Trophoblast cell (in vitro differentiated cells and primary cell): ENCODE measurements around the gene INA.

Experiments used
- DNase-seq, 2 donors: peaks; one replicate each; pipeline ENCODE4 v3.0.0-alpha.2; 2016
- H2AFZ ChIP-seq: 2 replicates; pipeline ENCODE4 v1.6.1; 2013; ENCODE audit warnings: low read length, moderate library complexity, mild to moderate bottlenecking; ENCODE audit not compliant: insufficient read depth, poor library complexity
- H2AK5ac ChIP-seq: 2 replicates; pipeline ENCODE4 v1.6.1; 2013; ENCODE audit warnings: mild to moderate bottlenecking, low read length
- H2BK120ac ChIP-seq: 2 replicates; pipeline ENCODE4 v1.6.1; 2013; ENCODE audit warnings: low read length, mild to moderate bottlenecking, moderate library complexity; ENCODE audit not compliant: insufficient read depth, poor library complexity
- H2BK12ac ChIP-seq: 2 replicates; pipeline ENCODE4 v1.6.1; 2013; ENCODE audit warnings: mild to moderate bottlenecking, low read length, moderate library complexity
- H2BK5ac ChIP-seq: 2 replicates; pipeline ENCODE4 v1.6.1; 2013; ENCODE audit warnings: low read length, low read depth, moderate library complexity, mild to moderate bottlenecking; ENCODE audit not compliant: poor library complexity
- H3K14ac ChIP-seq: 2 replicates; pipeline ENCODE4 v1.6.1; 2013; ENCODE audit warnings: mild to moderate bottlenecking, low read length
- H3K18ac ChIP-seq: 2 replicates; pipeline ENCODE4 v1.6.1; 2013; ENCODE audit warnings: mild to moderate bottlenecking, low read length
- H3K23ac ChIP-seq: 2 replicates; pipeline ENCODE4 v1.6.1; 2013; ENCODE audit warnings: low read length
- H3K27ac ChIP-seq: 2 replicates; pipeline ENCODE4 v1.5.1; 2013; ENCODE audit warnings: low read depth, mild to moderate bottlenecking, inconsistent platforms, low read length, moderate library complexity
- H3K27me3 ChIP-seq: 2 replicates; pipeline ENCODE4 v1.6.1; 2013; ENCODE audit warnings: inconsistent platforms, mild to moderate bottlenecking, low read length, moderate library complexity; ENCODE audit not compliant: insufficient read depth
- H3K36me3 ChIP-seq, 2 experiments: 1 replicate in 1 of 2; 2 replicates in 1 of 2; pipeline ENCODE4 v1.6.1; 2013; ENCODE audit warnings: low read length in 2 of 2, mild to moderate bottlenecking in 2 of 2, moderate library complexity in 1 of 2; ENCODE audit not compliant: insufficient read depth in 2 of 2, control insufficient read depth in 1 of 2
- H3K4ac ChIP-seq: 2 replicates; pipeline ENCODE4 v1.6.1; 2013; ENCODE audit warnings: low read depth, mild to moderate bottlenecking, low read length, moderate library complexity
- H3K4me1 ChIP-seq, 2 experiments: 1 replicate in 1 of 2; 2 replicates in 1 of 2; pipeline ENCODE4 v1.6.1; 2013; ENCODE audit warnings: low read length in 2 of 2, mild to moderate bottlenecking in 2 of 2, moderate library complexity in 1 of 2; ENCODE audit not compliant: insufficient read depth in 2 of 2, control insufficient read depth in 1 of 2
- H3K4me2 ChIP-seq: 2 replicates; pipeline ENCODE4 v1.6.1; 2013; ENCODE audit warnings: inconsistent platforms, mild to moderate bottlenecking, low read length, moderate library complexity
- H3K4me3 ChIP-seq: 2 replicates; pipeline ENCODE4 v1.5.1; 2013; ENCODE audit warnings: mild to moderate bottlenecking, low read depth, low read length, inconsistent platforms
- H3K79me1 ChIP-seq: one replicate; pipeline ENCODE4 v1.6.1; 2013; ENCODE audit warnings: low read length
- H3K79me2 ChIP-seq: 2 replicates; pipeline ENCODE4 v1.6.1; 2013; ENCODE audit warnings: low read length, mild to moderate bottlenecking; ENCODE audit not compliant: control insufficient read depth, insufficient read depth, poor library complexity
- H3K9ac ChIP-seq: 2 replicates; pipeline ENCODE4 v1.6.1; 2013; ENCODE audit warnings: mild to moderate bottlenecking, low read length
- H3K9me3 ChIP-seq: 2 replicates; pipeline ENCODE4 v1.6.1; 2013; ENCODE audit warnings: low read depth, mild to moderate bottlenecking, control low read depth, inconsistent platforms, low read length; ENCODE audit not compliant: insufficient read depth
- H4K12ac ChIP-seq: 2 replicates; pipeline ENCODE4 v1.6.1; 2013; ENCODE audit warnings: low read depth, mild to moderate bottlenecking, low read length, moderate library complexity
- H4K8ac ChIP-seq: 2 replicates; pipeline ENCODE4 v1.6.1; 2013; ENCODE audit warnings: low read depth, mild to moderate bottlenecking, low read length, moderate library complexity
- H4K91ac ChIP-seq: one replicate; pipeline ENCODE4 v1.6.1; 2013; ENCODE audit warnings: low read depth, mild to moderate bottlenecking, low read length, moderate library complexity
- WGBS: extraction: QIAGEN DNeasy Blood & Tissue Kit; methylation state at CpG from one replicate; pipeline ENCODE4 v1.1.7; 2013; ENCODE audit warnings: missing lambda C conversion rate; ENCODE audit not compliant: insufficient read length, insufficient coverage; ENCODE audit errors: extremely low coverage; 5-methylcytosine and 5-hydroxymethylcytosine counted together

The INA gene

DNA sequence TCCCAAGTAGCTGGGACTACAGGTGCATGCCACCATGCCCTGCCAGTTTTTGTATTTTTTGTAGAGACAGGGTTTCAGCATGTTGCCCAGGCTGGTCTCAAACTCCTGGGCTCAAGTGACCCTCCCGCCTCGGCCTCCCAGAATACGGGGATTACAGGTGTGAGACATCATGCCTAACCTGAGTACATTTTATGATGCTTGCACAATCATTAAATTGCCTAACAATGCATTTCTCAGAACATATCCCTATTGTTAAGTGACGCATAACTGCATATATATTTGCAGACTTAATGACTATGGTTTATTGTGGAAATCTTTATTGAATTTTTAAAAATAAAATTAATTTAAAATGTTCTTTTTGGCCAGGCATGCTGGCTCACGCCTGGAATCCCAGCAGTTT, 30.7 kb downstream of the INA start:
- WGBS = no CpG with 5 or more reads among the region's 5 CpGs
- H3K9me3 ChIP-seq = no peaks in the 10 kb centered on the region

DNA sequence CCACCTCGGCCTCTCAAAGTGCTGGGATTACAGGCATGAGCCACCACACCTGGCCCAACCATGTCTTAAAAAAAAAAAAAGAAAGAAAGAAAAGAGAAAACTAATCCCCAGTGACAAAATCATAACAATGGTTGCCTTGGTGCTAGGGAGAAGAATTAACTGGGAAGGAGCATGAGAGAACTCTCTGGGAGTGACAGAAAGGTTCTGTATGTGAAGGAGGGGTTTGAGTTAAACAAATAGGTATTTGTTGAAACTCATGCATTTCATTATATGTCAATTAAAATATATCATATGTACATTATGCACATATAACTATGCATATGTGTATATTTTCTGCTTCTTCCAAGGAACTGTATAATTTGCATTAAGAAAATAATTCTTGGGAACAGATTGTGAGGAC, 33.3 kb downstream of the INA start:
- Histone ChIP-seq H3K4me1 (no peaks in the 10 kb centered on the region), H3K9me3 (no peaks in the 10 kb centered on the region), H3K79me2 (no peaks in the 10 kb centered on the region), H4K12ac (no peak overlapping the region), H3K23ac (no peak overlapping the region), H2BK5ac (no peak overlapping the region), H3K18ac (no peak overlapping the region), H2AK5ac (no peak overlapping the region), H3K79me1 (no peaks in the 10 kb centered on the region), H4K91ac (no peak overlapping the region), H3K4ac (no peak overlapping the region), H3K4me3 (no peak overlapping the region), H3K14ac (no peak overlapping the region), H4K8ac (no peak overlapping the region), H2AFZ (no peak overlapping the region), H2BK120ac (no peak overlapping the region), H2BK12ac (no peak overlapping the region), H3K4me2 (no peak overlapping the region), H3K27ac (no peak overlapping the region), H3K9ac (no peak overlapping the region), H3K27me3 (no peaks in the 10 kb centered on the region), H3K36me3 (peaks cover 22 to 34% of the 10 kb centered on the region in 2 experiments)
- DNase-seq = no peak
- no CpG with 5 or more reads among the region's 1 CpG for WGBS

More for the DNA sequence above, 30.7 kb downstream of the INA start:
- Histone ChIP-seq H3K18ac (no peak overlapping the region), H3K79me1 (no peaks in the 10 kb centered on the region), H2BK120ac (no peak overlapping the region), H3K4ac (no peak overlapping the region), H3K36me3 (peaks cover 27 to 37% of the 10 kb centered on the region in 2 experiments), H3K23ac (no peak overlapping the region), H2AK5ac (no peak overlapping the region), H2BK12ac (no peak overlapping the region), H4K91ac (no peak overlapping the region), H2AFZ (no peak overlapping the region), H4K8ac (no peak overlapping the region), H3K27me3 (no peaks in the 10 kb centered on the region), H4K12ac (no peak overlapping the region), H3K27ac (no peak overlapping the region), H3K4me2 (no peak overlapping the region), H3K9ac (no peak overlapping the region), H2BK5ac (no peak overlapping the region), H3K4me3 (no peak overlapping the region), H3K4me1 (no peaks in the 10 kb centered on the region), H3K14ac (no peak overlapping the region), H3K79me2 (no peaks in the 10 kb centered on the region)
- DNase-seq = no peak

DNA sequence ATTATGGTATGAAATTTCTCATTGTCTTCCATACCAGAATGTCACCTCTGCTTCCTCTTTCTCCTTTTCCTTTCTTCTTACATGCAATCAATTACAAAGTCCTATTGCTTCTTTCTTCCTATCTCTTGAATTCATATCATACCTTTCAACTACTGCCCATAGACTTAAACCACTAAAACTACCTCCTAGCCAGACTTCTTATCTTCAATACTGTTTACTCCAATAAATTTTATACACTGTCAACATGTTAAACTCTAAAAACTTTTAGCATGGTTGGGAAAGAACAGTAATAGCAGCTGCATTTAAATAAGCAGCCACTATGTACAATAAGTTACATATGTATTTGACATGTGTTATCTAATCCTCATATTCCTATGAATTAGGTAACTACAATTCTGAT, 39.1 kb downstream of the INA start:
- Histone ChIP-seq H3K79me1 (no peaks in the 10 kb centered on the region), H4K91ac (no peak overlapping the region), H3K18ac (no peak overlapping the region), H4K8ac (no peak overlapping the region), H2AFZ (no peak overlapping the region), H3K4me1 (no peaks in the 10 kb centered on the region), H3K9me3 (no peaks in the 10 kb centered on the region), H3K23ac (no peak overlapping the region), H2BK5ac (no peak overlapping the region), H3K27me3 (no peaks in the 10 kb centered on the region), H3K4ac (no peak overlapping the region), H3K4me2 (no peak overlapping the region), H2BK12ac (no peak overlapping the region), H3K79me2 (no peaks in the 10 kb centered on the region), H3K9ac (no peak overlapping the region), H3K14ac (no peak overlapping the region), H3K27ac (no peak overlapping the region), H3K4me3 (no peak overlapping the region), H2BK120ac (no peak overlapping the region), H2AK5ac (no peak overlapping the region), H4K12ac (no peak overlapping the region), H3K36me3 (peaks cover 22 to 31% of the 10 kb centered on the region in 2 experiments)
- DNase-seq = no peak

DNA sequence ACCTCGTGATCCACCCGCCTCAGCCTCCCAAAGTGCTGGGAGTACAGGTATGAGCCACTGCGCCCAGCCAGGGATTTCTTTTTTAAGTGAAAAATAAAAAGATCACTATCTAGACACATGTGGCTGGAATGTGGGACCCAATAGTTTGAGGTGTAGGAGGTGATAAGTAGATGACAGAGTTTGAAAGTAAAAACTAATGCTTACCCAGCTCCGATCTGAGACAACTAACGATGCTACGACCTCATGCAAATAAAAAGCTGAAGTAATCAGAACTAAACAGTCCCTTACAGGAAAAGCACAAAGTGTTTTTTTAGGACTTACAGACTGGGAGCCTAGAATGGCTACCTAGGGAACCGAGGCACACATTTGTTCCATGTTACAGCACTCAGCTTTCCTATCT, 51.0 kb downstream of the INA start:
- H3K27me3 ChIP-seq = no peaks in the 10 kb centered on the region
- no peak overlapping the region for H3K27ac ChIP-seq
- H3K4ac ChIP-seq = no peak overlapping the region
- no peak overlapping the region for H4K91ac ChIP-seq
- no peak overlapping the region for H2AK5ac ChIP-seq
- H3K9me3 ChIP-seq = no peaks in the 10 kb centered on the region
- H3K4me2 ChIP-seq = no peak overlapping the region
- H3K14ac ChIP-seq = no peak overlapping the region
- H4K8ac ChIP-seq = no peak overlapping the region
- H3K18ac ChIP-seq = no peak overlapping the region
- no peaks in the 10 kb centered on the region for H3K79me1 ChIP-seq
- no peak for DNase-seq
- no peak overlapping the region for H3K9ac ChIP-seq
- H2AFZ ChIP-seq = no peak overlapping the region
- H3K36me3 ChIP-seq = peaks cover 36 to 41% of the 10 kb centered on the region in 2 experiments
- no peak overlapping the region for H3K4me3 ChIP-seq
- no peak overlapping the region for H4K12ac ChIP-seq
- no peak overlapping the region for H3K23ac ChIP-seq
- no CpG with 5 or more reads among the region's 7 CpGs for WGBS
- H3K79me2 ChIP-seq = no peaks in the 10 kb centered on the region
- no peaks in the 10 kb centered on the region for H3K4me1 ChIP-seq
- no peak overlapping the region for H2BK12ac ChIP-seq
- H2BK120ac ChIP-seq = no peak overlapping the region
- H2BK5ac ChIP-seq = no peak overlapping the region
